Gastroesophageal sphincter (tissue), 4 donors: Measurements from ENCODE around the gene NOTUM. TPM values are rescaled to one million over a fixed set of nuclear protein-coding genes. Genes with fewer than 3 reads are reported as not detected.

Experiments used
- ATAC-seq: fragments of 150-250 bp; one replicate; pipeline ENCODE4 v1.9.1; 2016; ENCODE audit warnings: mild to moderate bottlenecking, moderate library complexity
- H3K27ac ChIP-seq, 4 donors: fragments of 200-600 bp; sonication (generic) in 3 of 4; 1 replicate in 3 of 4; 2 replicates in 1 of 4; pipeline ENCODE4 v1.5.1; 2016 to 2019
- H3K27me3 ChIP-seq: fragments of 200-600 bp; sonication (generic); one replicate; pipeline ENCODE4 v1.5.1; 2019
- H3K36me3 ChIP-seq, 2 donors: fragments of 200-600 bp; sonication (generic); one replicate each; pipeline ENCODE4 v1.5.1; 2019; ENCODE audit warnings: control low read depth in 1 of 2
- H3K4me1 ChIP-seq, 3 donors: fragments of 200-600 bp; sonication (generic); 1 replicate in 2 of 3; 2 replicates in 1 of 3; pipeline ENCODE4 v1.5.1; 2016 to 2019; ENCODE audit warnings: control low read depth in 2 of 3
- H3K4me3 ChIP-seq, 2 donors: fragments of 200-600 bp; sonication (generic); one replicate each; pipeline ENCODE4 v1.5.1; 2019; ENCODE audit warnings: mild to moderate bottlenecking in 1 of 2, moderate library complexity in 1 of 2
- H3K9me3 ChIP-seq, 3 donors: fragments of 200-600 bp; sonication (generic); one replicate each; pipeline ENCODE4 v1.5.1; 2017 to 2019; ENCODE audit warnings: control low read depth in 2 of 3
- EP300 ChIP-seq: sonication (generic); formaldehyde crosslinking; IDR thresholded peaks from one replicate; pipeline ENCODE4 v1.6.1; 2017; ENCODE audit warnings: antibody characterized with exemption, mild to moderate bottlenecking
- POLR2A ChIP-seq, 2 donors: fragments of 450-650 bp; IDR thresholded peaks; one replicate each; pipeline ENCODE4 v1.6.1; 2017; ENCODE audit warnings: antibody characterized with exemption in 2 of 2, mild to moderate bottlenecking in 2 of 2, moderate library complexity in 1 of 2
- POLR2AphosphoS5 ChIP-seq: sonication (generic); formaldehyde crosslinking; IDR thresholded peaks from one replicate; pipeline ENCODE4 v1.6.1; 2017; ENCODE audit warnings: antibody characterized with exemption
- WGBS, 2 donors: methylation state at CpG; one replicate each; pipeline ENCODE4 v1.1.5; 2018; ENCODE audit warnings: low coverage in 1 of 2; 5-methylcytosine and 5-hydroxymethylcytosine counted together
- total RNA-seq, 4 donors: library from RNA; depleted of rRNA; stranded (reverse); fragments of >200 nt; gene quantifications; one replicate each; pipeline ENCODE4 v1.1.0, GENCODE V29; 2016
- TF ChIP-seq, protein P1 (sequence below), 4 experiments: fragments of 200-600 bp in 2 of 4; fragments of 450-650 bp in 2 of 4; sonication (generic) in 1 of 4; IDR thresholded peaks; one replicate each; pipeline ENCODE4 v1.5.1; 2017 to 2019; ENCODE audit warnings: antibody characterized with exemption in 4 of 4, mild to moderate bottlenecking in 2 of 4, moderate library complexity in 2 of 4

Gene NOTUM
- total RNA-seq, 4 donors from 2014 or later, result 0.22 TPM; not detected in 3

DNA sequence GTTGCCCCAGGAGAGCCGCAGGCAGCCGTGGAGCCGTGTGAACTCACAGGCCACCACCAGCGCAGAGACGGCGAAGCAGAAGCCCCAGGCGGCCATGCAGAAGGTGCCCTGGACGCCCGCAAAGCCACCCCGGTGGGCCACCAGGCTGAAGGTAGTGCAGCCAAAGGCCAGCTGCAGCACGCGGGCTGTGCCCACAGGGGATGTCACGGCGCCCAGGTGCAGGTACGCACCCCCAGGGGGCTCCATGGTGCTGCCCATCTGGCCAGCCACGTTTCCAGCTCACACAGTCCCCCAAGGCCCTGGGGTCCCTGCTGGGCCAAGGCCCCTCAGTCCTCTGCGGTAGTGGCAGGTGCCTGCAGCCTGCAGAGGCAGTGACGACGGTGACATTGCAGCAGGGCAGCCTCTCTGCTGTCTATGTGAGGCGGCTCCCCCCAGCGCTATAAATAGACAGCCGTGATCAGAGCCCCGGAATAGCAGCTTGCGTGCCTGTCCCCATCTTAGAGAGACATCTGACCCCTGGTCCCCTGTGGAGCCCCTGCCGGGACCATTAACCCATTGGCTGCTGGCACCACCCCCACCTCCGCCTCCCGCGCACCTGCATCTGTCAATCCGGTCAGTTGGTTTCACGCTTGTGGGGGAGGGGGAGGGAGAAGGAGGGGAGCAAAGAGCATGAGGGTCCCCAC, 19.4 kb downstream of the NOTUM start:
- no peak for TF ChIP-seq POLR2A (IDR thresholded peaks at IDR 0.05)
- TF ChIP-seq, protein P1, sequence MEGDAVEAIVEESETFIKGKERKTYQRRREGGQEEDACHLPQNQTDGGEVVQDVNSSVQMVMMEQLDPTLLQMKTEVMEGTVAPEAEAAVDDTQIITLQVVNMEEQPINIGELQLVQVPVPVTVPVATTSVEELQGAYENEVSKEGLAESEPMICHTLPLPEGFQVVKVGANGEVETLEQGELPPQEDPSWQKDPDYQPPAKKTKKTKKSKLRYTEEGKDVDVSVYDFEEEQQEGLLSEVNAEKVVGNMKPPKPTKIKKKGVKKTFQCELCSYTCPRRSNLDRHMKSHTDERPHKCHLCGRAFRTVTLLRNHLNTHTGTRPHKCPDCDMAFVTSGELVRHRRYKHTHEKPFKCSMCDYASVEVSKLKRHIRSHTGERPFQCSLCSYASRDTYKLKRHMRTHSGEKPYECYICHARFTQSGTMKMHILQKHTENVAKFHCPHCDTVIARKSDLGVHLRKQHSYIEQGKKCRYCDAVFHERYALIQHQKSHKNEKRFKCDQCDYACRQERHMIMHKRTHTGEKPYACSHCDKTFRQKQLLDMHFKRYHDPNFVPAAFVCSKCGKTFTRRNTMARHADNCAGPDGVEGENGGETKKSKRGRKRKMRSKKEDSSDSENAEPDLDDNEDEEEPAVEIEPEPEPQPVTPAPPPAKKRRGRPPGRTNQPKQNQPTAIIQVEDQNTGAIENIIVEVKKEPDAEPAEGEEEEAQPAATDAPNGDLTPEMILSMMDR (IDR thresholded peaks at IDR 0.05), result no peak
- H3K9me3 ChIP-seq, result no peaks in the 10 kb centered on the region
- peaks cover 0 to 35% (median 8%) of the 10 kb centered on the region in 3 donors for H3K4me1 ChIP-seq
- 0 to 11% methylated on average over 1 to 7 of the region's 30 CpGs for WGBS, 2 donors
- peaks cover 58% of the 10 kb centered on the region for H3K27me3 ChIP-seq
- no peaks in the 10 kb centered on the region for H3K36me3 ChIP-seq
- no peak overlapping the region for H3K27ac ChIP-seq
- no peak overlapping the region for H3K4me3 ChIP-seq
- no peak for ATAC-seq

DNA sequence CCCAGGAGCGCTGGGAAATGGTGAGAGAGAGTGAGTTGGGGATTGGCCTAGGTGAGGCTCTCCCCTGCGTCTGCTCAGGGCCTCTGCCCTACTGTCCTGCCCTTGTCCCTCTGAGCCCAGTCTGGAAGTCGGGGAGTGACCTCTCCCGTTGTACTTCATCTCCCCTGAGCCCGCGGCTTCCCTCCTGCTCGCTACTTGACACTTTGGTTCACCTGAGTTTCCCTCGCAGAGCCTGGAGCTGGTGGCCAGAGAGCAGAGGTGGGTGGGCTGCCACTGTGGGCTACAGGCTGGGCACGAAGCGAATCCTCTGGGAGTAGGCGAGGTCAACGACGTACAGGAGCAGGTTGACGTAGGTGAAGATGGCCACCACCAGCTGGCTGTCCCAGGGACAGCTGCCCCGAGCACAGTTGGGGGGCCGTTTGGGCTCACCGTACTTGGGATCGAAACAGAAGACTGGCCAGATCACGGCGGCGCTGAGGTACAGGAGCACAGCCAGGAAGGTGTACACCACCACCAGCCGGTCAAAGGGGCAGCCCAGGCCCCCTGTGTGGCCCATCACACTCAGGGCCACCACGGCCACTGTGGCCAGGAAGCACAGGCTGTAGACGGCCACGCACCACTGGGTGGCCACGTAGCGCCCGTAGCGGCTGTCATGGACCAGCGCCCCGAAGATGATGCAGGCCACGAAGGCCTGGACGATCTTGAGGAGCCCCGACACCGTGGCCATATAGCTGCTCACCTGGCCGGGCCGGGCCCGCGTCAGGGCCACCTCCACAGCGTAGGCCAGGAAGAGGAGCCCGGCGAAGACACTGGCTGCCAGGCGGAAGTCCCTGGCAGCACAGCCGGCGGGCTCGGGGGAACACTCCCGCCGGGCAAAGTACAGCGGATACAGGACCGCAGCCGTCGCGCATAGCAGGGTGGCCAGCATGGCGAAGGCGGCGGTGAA, 20.2 kb downstream of the NOTUM start:
- Histone ChIP-seq H3K27ac (no peak overlapping the region), H3K4me1 (peaks cover 0 to 40% (median 10%) of the 10 kb centered on the region in 3 donors), H3K27me3 (peaks cover 58% of the 10 kb centered on the region), H3K36me3 (no peaks in the 10 kb centered on the region), H3K4me3 (no peak overlapping the region), H3K9me3 (no peaks in the 10 kb centered on the region)
- WGBS, 2 donors, result 79 to 89% methylated on average over 7 to 9 of the region's 56 CpGs
- ATAC-seq, result no peak
- no peak for TF ChIP-seq EP300
- no peak for TF ChIP-seq POLR2A (IDR thresholded peaks at IDR 0.05)
- TF ChIP-seq, protein P1 (IDR thresholded peaks at IDR 0.05), result no peak
- no peak for TF ChIP-seq POLR2AphosphoS5

DNA sequence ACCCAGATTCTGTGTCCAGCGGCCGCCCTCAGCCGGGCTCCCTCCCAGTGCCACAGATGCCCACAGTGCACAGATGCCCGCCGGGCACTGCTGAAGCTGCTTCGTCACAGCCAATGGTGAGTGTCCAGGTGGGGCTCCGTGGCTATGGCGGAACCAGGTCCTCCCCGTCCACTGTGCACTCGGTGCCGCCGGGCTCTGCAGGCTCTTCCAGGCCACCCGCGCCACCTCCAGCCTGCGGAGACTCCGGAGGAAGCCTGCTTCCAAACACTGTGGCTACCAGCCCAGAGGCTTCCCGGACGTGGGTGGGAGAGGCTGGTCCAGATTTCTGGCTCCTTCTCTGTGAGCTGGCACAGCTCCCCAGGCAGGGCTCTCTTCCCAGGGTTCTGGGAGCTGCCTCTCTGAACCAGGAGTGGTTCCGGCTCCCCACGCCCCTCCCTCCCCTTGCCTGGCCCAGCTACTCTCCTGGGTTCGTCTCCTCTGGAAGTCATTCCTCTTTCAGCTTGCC, 21.1 kb downstream of the NOTUM start:
- Histone ChIP-seq H3K4me1 (peaks cover 0 to 40% (median 10%) of the 10 kb centered on the region in 3 donors), H3K27me3 (peaks cover 57% of the 10 kb centered on the region), H3K36me3 (no peaks in the 10 kb centered on the region), H3K4me3 (no peak overlapping the region), H3K9me3 (no peaks in the 10 kb centered on the region), H3K27ac (no peak overlapping the region)
- WGBS, 2 donors, result 10 to 23% methylated on average over 2 to 3 of the region's 21 CpGs
- TF ChIP-seq POLR2AphosphoS5 (no peak), POLR2A (IDR thresholded peaks at IDR 0.05) (no peak), EP300 (no peak)
- TF ChIP-seq, protein P1 (IDR thresholded peaks at IDR 0.05), result no peak
- ATAC-seq, result peak; percentile 11

DNA sequence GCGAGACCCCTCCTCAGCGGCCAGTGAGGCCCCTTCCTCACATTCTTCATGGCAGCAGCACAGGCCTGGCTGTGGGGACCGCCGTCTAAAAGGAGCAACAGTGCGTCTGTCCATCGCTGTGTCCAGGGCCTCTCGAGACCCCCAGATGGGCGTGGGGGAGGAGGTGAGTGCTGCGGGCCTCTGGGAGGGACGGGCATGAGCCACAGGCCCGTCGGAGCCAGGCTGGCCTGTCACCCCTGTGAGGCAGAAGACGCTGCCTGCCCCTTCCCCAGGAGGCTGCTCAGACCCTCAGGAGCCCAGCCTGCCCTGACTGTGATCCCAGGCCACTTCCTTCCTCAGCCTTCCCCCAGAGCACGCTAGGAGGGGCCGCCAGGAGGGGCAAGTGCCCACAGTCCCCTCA, 21.8 kb downstream of the NOTUM start:
- no peak overlapping the region for H3K27ac ChIP-seq
- H3K36me3 ChIP-seq, result no peaks in the 10 kb centered on the region
- WGBS, 2 donors, result no CpG with 5 or more reads among the region's 15 CpGs
- H3K4me3 ChIP-seq, result no peak overlapping the region
- peaks cover 50% of the 10 kb centered on the region for H3K27me3 ChIP-seq
- no peak for TF ChIP-seq EP300
- TF ChIP-seq POLR2A (IDR thresholded peaks at IDR 0.05), result no peak
- TF ChIP-seq, protein P1 (IDR thresholded peaks at IDR 0.05), result no peak
- no peak for TF ChIP-seq POLR2AphosphoS5
- no peaks in the 10 kb centered on the region for H3K9me3 ChIP-seq
- H3K4me1 ChIP-seq, result peaks cover 0 to 40% (median 10%) of the 10 kb centered on the region in 3 donors
- no peak for ATAC-seq
